ENCODE results near the gene CAMTA1. TPM values are rescaled to one million over a fixed set of nuclear protein-coding genes. Genes with fewer than 3 reads are reported as not detected.
"Not testable (repeated sequence)": the region's sequence is repeated elsewhere in the genome, so short reads cannot be mapped to it uniquely, and the experiment has no call there.

Gene CAMTA1
- polyA plus RNA-seq, 3 donors, result 82.3 to 84.7 (median 83.6) TPM

GRCh38 chr1:6845786-6846185 lies 60.5 kb downstream of the CAMTA1 start:
- DNase-seq (ENCODE audit: low read depth in 3 of 3, low spot score in 2 of 3), result not testable (repeated sequence)

GRCh38 chr1:6848816-6849215 lies 63.6 kb downstream of the CAMTA1 start:
- DNase-seq (ENCODE audit: low read depth in 3 of 3, low spot score in 2 of 3), result no peak

- DNase-seq (ENCODE audit: low read depth in 3 of 3, low spot score in 2 of 3), result no peak
Observed at GRCh38 chr1:6850537-6850936, 65.3 kb downstream of the CAMTA1 start.

- DNase-seq (ENCODE audit: low read depth in 3 of 3, low spot score in 2 of 3), result no peak
Observed at GRCh38 chr1:6852136-6852890, 67.1 kb downstream of the CAMTA1 start.

- DNase-seq (ENCODE audit: low read depth in 3 of 3, low spot score in 2 of 3), result no peak
Observed at GRCh38 chr1:6854166-6854565, 68.9 kb downstream of the CAMTA1 start.

- no peak for DNase-seq (ENCODE audit: low read depth in 3 of 3, low spot score in 2 of 3)
Observed at GRCh38 chr1:6857831-6858230, 72.6 kb downstream of the CAMTA1 start.

GRCh38 chr1:6858596-6858995 lies 73.3 kb downstream of the CAMTA1 start:
- no peak for DNase-seq (ENCODE audit: low read depth in 3 of 3, low spot score in 2 of 3)

- no peak for DNase-seq (ENCODE audit: low read depth in 3 of 3, low spot score in 2 of 3)
Observed at GRCh38 chr1:6859415-6860343, 74.4 kb downstream of the CAMTA1 start.

- DNase-seq (ENCODE audit: low read depth in 3 of 3, low spot score in 2 of 3), result no peak
Observed at GRCh38 chr1:6860401-6860800, 75.1 kb downstream of the CAMTA1 start.

GRCh38 chr1:6861075-6861724 lies 75.9 kb downstream of the CAMTA1 start:
- no peak for DNase-seq (ENCODE audit: low read depth in 3 of 3, low spot score in 2 of 3)

GRCh38 chr1:6862906-6863305 lies 77.7 kb downstream of the CAMTA1 start:
- DNase-seq (ENCODE audit: low read depth in 3 of 3, low spot score in 2 of 3), result no peak

GRCh38 chr1:6864166-6864565 lies 78.9 kb downstream of the CAMTA1 start:
- DNase-seq (ENCODE audit: low read depth in 3 of 3, low spot score in 2 of 3), result no peak

- no peak for DNase-seq (ENCODE audit: low read depth in 3 of 3, low spot score in 2 of 3)
Observed at GRCh38 chr1:6866825-6867224, 81.6 kb downstream of the CAMTA1 start.

- no peak for DNase-seq (ENCODE audit: low read depth in 3 of 3, low spot score in 2 of 3)
Observed at GRCh38 chr1:6867321-6867720, 82.1 kb downstream of the CAMTA1 start.

GRCh38 chr1:6867729-6868659 lies 82.7 kb downstream of the CAMTA1 start:
- no peak for DNase-seq (ENCODE audit: low read depth in 3 of 3, low spot score in 2 of 3)

GRCh38 chr1:6868660-6869380 lies 83.6 kb downstream of the CAMTA1 start:
- no peak for DNase-seq (ENCODE audit: low read depth in 3 of 3, low spot score in 2 of 3)

- no peak for DNase-seq (ENCODE audit: low read depth in 3 of 3, low spot score in 2 of 3)
Observed at GRCh38 chr1:6869545-6869944, 84.3 kb downstream of the CAMTA1 start.

GRCh38 chr1:6870086-6870485 lies 84.8 kb downstream of the CAMTA1 start:
- DNase-seq (ENCODE audit: low read depth in 3 of 3, low spot score in 2 of 3), result no peak

GRCh38 chr1:6870571-6870970 lies 85.3 kb downstream of the CAMTA1 start:
- DNase-seq (ENCODE audit: low read depth in 3 of 3, low spot score in 2 of 3), result no peak
